ENCODE data around the gene RANBP1. TPM values are rescaled to one million over a fixed set of nuclear protein-coding genes. Genes with fewer than 3 reads are reported as not detected.
A peak's percentile ranks its signal among the peaks of the same experiment; 100 is the strongest.

Gene RANBP1
- total RNA-seq, 2 experiments from 2014 or later, result 68.1 to 72.1 TPM

DNA sequence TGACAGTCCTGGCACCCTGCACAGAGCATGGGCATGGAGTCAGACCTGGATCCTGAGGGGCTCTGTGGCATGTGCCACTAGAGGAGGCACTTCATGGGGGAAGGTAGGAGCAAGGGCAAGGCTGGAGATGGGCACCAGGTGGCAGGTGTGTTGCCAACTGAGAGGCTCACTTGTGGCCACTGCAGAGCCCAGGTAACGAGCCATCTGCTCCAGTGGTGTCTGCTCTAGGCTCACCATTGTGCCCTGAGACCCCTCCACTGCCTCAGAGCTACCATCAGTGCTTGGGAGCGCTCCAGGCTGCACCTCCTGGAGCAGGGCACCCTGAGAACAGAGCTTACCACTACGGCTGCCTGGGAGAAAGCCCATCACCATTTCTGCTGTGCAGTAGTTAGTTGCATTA lies 14.4 kb downstream of the RANBP1 start:
- CTCF ChIA-PET, result interaction anchor here (0.6 to 2.8 kb wide), 4 partner anchors 42 to 159 kb away, joined by 3 to 22 read pairs (median 3); no protein-coding TSS in a partner anchor
- intact Hi-C loops (cut with DNase I, micrococcal nuclease), result loop anchor here in 1 of 2 experiments (5.0 kb wide), 1 partner anchor 77 kb away; no protein-coding TSS in a partner anchor

DNA sequence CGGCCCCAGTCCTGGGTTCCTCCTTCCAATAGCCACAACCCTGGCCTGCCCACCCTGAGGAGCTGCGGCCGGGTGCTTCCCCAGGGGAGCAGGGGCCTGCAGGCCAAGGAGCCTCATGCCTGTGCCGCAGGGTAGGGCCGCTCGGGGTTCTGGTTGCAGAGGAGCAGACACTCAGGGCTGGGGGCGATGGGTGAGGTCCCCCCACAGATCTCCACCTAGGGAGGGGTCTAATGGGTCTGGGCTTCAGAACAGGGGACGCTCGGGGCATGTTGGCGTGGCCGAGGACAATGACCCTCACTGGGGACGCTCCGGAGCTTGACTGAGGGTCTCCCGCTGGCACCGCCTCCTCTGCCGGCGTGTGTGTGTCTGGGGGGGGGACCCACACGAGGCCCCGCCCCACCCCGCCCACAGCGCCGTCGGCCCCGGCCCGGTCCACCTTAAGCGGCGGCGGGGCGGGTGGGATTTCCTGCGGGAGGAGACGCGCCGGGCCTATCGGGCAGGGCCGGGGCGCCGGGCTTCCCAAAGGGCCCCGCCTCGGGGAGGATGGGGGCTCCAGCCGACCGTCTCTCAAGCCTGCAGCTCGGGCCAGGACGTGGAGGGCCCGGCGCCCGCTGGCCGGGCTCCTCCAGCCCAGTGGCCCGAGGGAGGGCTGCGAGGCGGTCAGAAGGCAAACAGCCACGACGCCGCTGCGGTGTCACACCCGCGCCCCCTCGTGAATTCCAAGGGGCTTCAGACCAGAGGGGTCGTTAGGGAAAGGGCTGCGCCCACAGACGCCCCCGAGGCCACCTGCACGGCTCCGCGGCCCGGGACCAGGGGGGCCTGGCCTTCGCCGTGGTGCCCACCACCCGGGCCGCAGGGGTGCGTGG lies 15.1 kb downstream of the RANBP1 start:
- H3K4me3 ChIP-seq (ENCODE audit: low read length), result peak overlapping the region; percentile 70
- peaks cover 28% of the 10 kb centered on the region for H3K4me1 Mint-ChIP-seq (ENCODE audit: low read depth)

More for the DNA sequence above, 14.4 kb downstream of the RANBP1 start:
- peak; percentile 35 for ATAC-seq (ENCODE audit: poor library complexity)
- H3K36me3 Mint-ChIP-seq (ENCODE audit: low read depth), result peaks cover 25% of the 10 kb centered on the region
- H3K27ac Mint-ChIP-seq, result peak overlapping the region; percentile 79
- Histone ChIP-seq H3K36me3 (ENCODE audit: insufficient read depth, low read length) (peaks cover 18% of the 10 kb centered on the region), H3K27me3 (ENCODE audit: control insufficient read depth in 1 of 2, insufficient read depth in 2 of 2, low read length in 2 of 2) (no peaks in the 10 kb centered on the region), H3K27ac (ENCODE audit: low read depth in 1 of 2, low read length in 2 of 2) (peak overlapping the region; percentile 38 to 75), H3K4me1 (ENCODE audit: insufficient read depth, low read length) (peaks cover 48% of the 10 kb centered on the region), H3K9me3 (ENCODE audit: control insufficient read depth in 1 of 2, insufficient read depth in 1 of 2, low read length in 2 of 2) (no peaks in the 10 kb centered on the region), H3K4me3 (ENCODE audit: low read length) (no peak overlapping the region)
- peak in 4 of 14 experiments; percentile 8 to 66 (median 37) for DNase-seq
- H3K27me3 Mint-ChIP-seq, result no peaks in the 10 kb centered on the region
- H3K9me3 Mint-ChIP-seq, result no peaks in the 10 kb centered on the region
- POLR2A ChIA-PET, result interaction anchor here (1.3 to 1.7 kb wide), 3 partner anchors 10 to 160 kb away, joined by 4 to 8 read pairs (median 5); partner anchors contain the start of gene TRMT2A
- peaks cover 28% of the 10 kb centered on the region for H3K4me1 Mint-ChIP-seq (ENCODE audit: low read depth)
- TF ChIP-seq, protein P1, sequence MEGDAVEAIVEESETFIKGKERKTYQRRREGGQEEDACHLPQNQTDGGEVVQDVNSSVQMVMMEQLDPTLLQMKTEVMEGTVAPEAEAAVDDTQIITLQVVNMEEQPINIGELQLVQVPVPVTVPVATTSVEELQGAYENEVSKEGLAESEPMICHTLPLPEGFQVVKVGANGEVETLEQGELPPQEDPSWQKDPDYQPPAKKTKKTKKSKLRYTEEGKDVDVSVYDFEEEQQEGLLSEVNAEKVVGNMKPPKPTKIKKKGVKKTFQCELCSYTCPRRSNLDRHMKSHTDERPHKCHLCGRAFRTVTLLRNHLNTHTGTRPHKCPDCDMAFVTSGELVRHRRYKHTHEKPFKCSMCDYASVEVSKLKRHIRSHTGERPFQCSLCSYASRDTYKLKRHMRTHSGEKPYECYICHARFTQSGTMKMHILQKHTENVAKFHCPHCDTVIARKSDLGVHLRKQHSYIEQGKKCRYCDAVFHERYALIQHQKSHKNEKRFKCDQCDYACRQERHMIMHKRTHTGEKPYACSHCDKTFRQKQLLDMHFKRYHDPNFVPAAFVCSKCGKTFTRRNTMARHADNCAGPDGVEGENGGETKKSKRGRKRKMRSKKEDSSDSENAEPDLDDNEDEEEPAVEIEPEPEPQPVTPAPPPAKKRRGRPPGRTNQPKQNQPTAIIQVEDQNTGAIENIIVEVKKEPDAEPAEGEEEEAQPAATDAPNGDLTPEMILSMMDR (IDR thresholded peaks at IDR 0.05), result no peak
- H3K4me3 Mint-ChIP-seq, result peak overlapping the region; percentile 85

DNA sequence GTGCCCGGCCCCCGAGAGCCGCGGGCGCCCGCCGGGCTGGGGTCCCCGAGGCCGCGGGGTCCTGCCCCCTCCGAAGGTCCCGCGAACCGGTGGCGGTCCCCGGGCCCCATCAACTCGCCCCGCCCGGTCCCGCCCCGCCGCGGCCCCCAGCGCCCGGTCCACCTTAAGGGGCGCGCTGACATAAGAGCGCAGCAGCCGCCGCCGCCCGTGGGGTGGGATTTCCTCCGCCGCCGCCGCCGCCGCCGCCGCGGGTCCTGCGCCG lies 15.6 kb downstream of the RANBP1 start, which contains the start of gene ZDHHC8:
ZDHHC8 (plus strand) TSS at position 208 of the 262 bp plus-strand sequence. CDS start 144 bp downstream, outside the sequence.
- peak; percentile 59 for ATAC-seq (ENCODE audit: poor library complexity)
- H3K27me3 Mint-ChIP-seq, result no peaks in the 10 kb centered on the region
- intact Hi-C loops (cut with DNase I, micrococcal nuclease), result loop anchor here in 1 of 2 experiments (1.0 to 5.0 kb wide), 3 partner anchors 14 to 115 kb away; partner anchors contain the start of genes ARVCF and TRMT2A
- H3K36me3 ChIP-seq (ENCODE audit: insufficient read depth, low read length), result peaks cover 6% of the 10 kb centered on the region
- DNase-seq, result peak in 12 of 14 experiments; percentile 27 to 78 (median 51)
- no peaks in the 10 kb centered on the region for H3K27me3 ChIP-seq (ENCODE audit: control insufficient read depth in 1 of 2, insufficient read depth in 2 of 2, low read length in 2 of 2)
- H3K4me3 ChIP-seq (ENCODE audit: low read length), result peak within 1 kb of the TSS; percentile 70
- peak within 1 kb of the TSS; percentile 79 for H3K27ac Mint-ChIP-seq
- peaks cover 32% of the 10 kb centered on the region for H3K4me1 Mint-ChIP-seq (ENCODE audit: low read depth)
- TF ChIP-seq, protein P1 (IDR thresholded peaks at IDR 0.05), result no peak
- H3K9me3 Mint-ChIP-seq, result no peaks in the 10 kb centered on the region
- peak within 1 kb of the TSS; percentile 38 to 75 for H3K27ac ChIP-seq (ENCODE audit: low read depth in 1 of 2, low read length in 2 of 2)
- H3K36me3 Mint-ChIP-seq (ENCODE audit: low read depth), result peaks cover 18% of the 10 kb centered on the region
- H3K9me3 ChIP-seq (ENCODE audit: control insufficient read depth in 1 of 2, insufficient read depth in 1 of 2, low read length in 2 of 2), result no peaks in the 10 kb centered on the region
- CTCF ChIA-PET, result no interaction called here
- H3K4me3 Mint-ChIP-seq, result peak within 1 kb of the TSS; percentile 86
- POLR2A ChIA-PET, result interaction anchor here (1.3 to 1.7 kb wide), 2 partner anchors 9 to 15 kb away, joined by 4 to 8 read pairs; partner anchors contain the start of gene TRMT2A
- H3K4me1 ChIP-seq (ENCODE audit: insufficient read depth, low read length), result peaks cover 57% of the 10 kb centered on the region

More for the DNA sequence above, 15.1 kb downstream of the RANBP1 start:
- intact Hi-C loops (cut with DNase I, micrococcal nuclease), result loop anchor here in 1 of 2 experiments (1.0 to 5.0 kb wide), 3 partner anchors 14 to 115 kb away; partner anchors contain the start of genes ARVCF and TRMT2A
- H3K27me3 ChIP-seq (ENCODE audit: control insufficient read depth in 1 of 2, insufficient read depth in 2 of 2, low read length in 2 of 2), result no peaks in the 10 kb centered on the region
- H3K27ac ChIP-seq (ENCODE audit: low read depth in 1 of 2, low read length in 2 of 2), result peak overlapping the region; percentile 38 to 75
- peaks cover 22% of the 10 kb centered on the region for H3K36me3 Mint-ChIP-seq (ENCODE audit: low read depth)
- peak overlapping the region; percentile 85 for H3K4me3 Mint-ChIP-seq
- DNase-seq, result peak; percentile 58 to 88 (median 82)
- POLR2A ChIA-PET, result interaction anchor here (1.3 to 1.7 kb wide), 3 partner anchors 9 to 161 kb away, joined by 4 to 8 read pairs (median 5); partner anchors contain the start of gene TRMT2A
- H3K36me3 ChIP-seq (ENCODE audit: insufficient read depth, low read length), result peaks cover 12% of the 10 kb centered on the region
- no peaks in the 10 kb centered on the region for H3K9me3 Mint-ChIP-seq
- H3K27me3 Mint-ChIP-seq, result no peaks in the 10 kb centered on the region
- peak; percentile 71 for ATAC-seq (ENCODE audit: poor library complexity)
- CTCF ChIA-PET, result interaction anchor here (2.8 kb wide), 1 partner anchor 160 kb away, joined by 22 read pairs; no protein-coding TSS in a partner anchor
- peaks cover 54% of the 10 kb centered on the region for H3K4me1 ChIP-seq (ENCODE audit: insufficient read depth, low read length)
- H3K27ac Mint-ChIP-seq, result peak overlapping the region; percentile 79
- H3K9me3 ChIP-seq (ENCODE audit: control insufficient read depth in 1 of 2, insufficient read depth in 1 of 2, low read length in 2 of 2), result no peaks in the 10 kb centered on the region
- TF ChIP-seq, protein P1 (IDR thresholded peaks at IDR 0.05), result no peak
